Fibroblast of the aortic adventitia (primary cell): ENCODE measurements around the gene CD44. TPM values are rescaled to one million over a fixed set of nuclear protein-coding genes. Genes with fewer than 3 reads are reported as not detected.

ENCODE experiments used
- DNase-seq: peaks from one replicate; pipeline ENCODE4 v3.0.0-alpha.2; 2010; ENCODE audit warnings: low read depth
- H3K4me3 ChIP-seq: 2 replicates; pipeline ENCODE4 v1.5.1; 2011; ENCODE audit warnings: low read depth, mild to moderate bottlenecking, control low read depth, low read length, moderate library complexity
- CTCF ChIP-seq: IDR thresholded peaks from 2 replicates; pipeline ENCODE4 v1.5.1; 2011; ENCODE audit warnings: mild to moderate bottlenecking, low read length, control low read depth, inconsistent platforms; ENCODE audit not compliant: insufficient read depth
- total RNA-seq: library from RNA; depleted of rRNA; stranded (reverse); fragments of >200 nt; gene quantifications from 2 replicates; pipeline ENCODE4 v1.2.3, GENCODE V29; 2012; ENCODE audit warnings: low replicate concordance

The CD44 gene
- total RNA-seq, 1 donor, result 458 TPM

- no peak overlapping the region for H3K4me3 ChIP-seq
- DNase-seq, result no peak
- no peak for TF ChIP-seq CTCF
Measured at GRCh38 chr11:35154952-35155351, 16.0 kb downstream of the CD44 start.

- TF ChIP-seq CTCF, result no peak
- DNase-seq, result no peak
Measured at GRCh38 chr11:35155677-35156076, 16.7 kb downstream of the CD44 start.

GRCh38 chr11:35157814-35158700 lies 19.1 kb downstream of the CD44 start:
- DNase-seq, result no peak
- no peak overlapping the region for H3K4me3 ChIP-seq

More at GRCh38 chr11:35155677-35156076, 16.7 kb downstream of the CD44 start:
- H3K4me3 ChIP-seq, result no peak overlapping the region

GRCh38 chr11:35158701-35159510 lies 19.9 kb downstream of the CD44 start:
- DNase-seq, result peak; percentile 88
- no peak overlapping the region for H3K4me3 ChIP-seq
- TF ChIP-seq CTCF, result no peak

More at GRCh38 chr11:35157814-35158700, 19.1 kb downstream of the CD44 start:
- no peak for TF ChIP-seq CTCF

- DNase-seq, result no peak
- H3K4me3 ChIP-seq, result no peak overlapping the region
- TF ChIP-seq CTCF, result no peak
Measured at GRCh38 chr11:35160246-35160824, 21.4 kb downstream of the CD44 start.

- no peak for TF ChIP-seq CTCF
- H3K4me3 ChIP-seq, result no peak overlapping the region
- DNase-seq, result peak; percentile 86
Measured at GRCh38 chr11:35160902-35161597, 22.1 kb downstream of the CD44 start.
